Activated CD8-positive, alpha-beta T cell treated with anti-CD3 and anti-CD28 coated beads for 36 hours (primary cell): ENCODE data around the gene OGG1. TPM values are rescaled to one million over a fixed set of nuclear protein-coding genes. Genes with fewer than 3 reads are reported as not detected.

Source experiments
- ATAC-seq: fragments of 200-7000 bp; cut with Tn5 transposase; one replicate; pipeline ENCODE4 v1.10.0; 2021; ENCODE audit warnings: mild to moderate bottlenecking, moderate library complexity
- CTCF ChIA-PET: fragments of 350-600 bp; sonication (Branson Sonifier 250); formaldehyde crosslinking; loops from one replicate; lab custom pipeline; 2021; ENCODE audit warnings: antibody characterized with exemption; lab: Charles Lee
- POLR2A ChIA-PET: fragments of 350-600 bp; sonication (Branson Sonifier 250); formaldehyde crosslinking; loops from one replicate; lab custom pipeline; 2021; ENCODE audit warnings: antibody characterized with exemption; lab: Charles Lee
- DNase-seq: peaks from one replicate; pipeline ENCODE4 v3.0.0-alpha.2; 2020
- H3K27ac Mint-ChIP-seq: one replicate; pipeline ENCODE4 v1.8.0; 2021; ENCODE audit warnings: mild to moderate bottlenecking, mixed read lengths
- H3K27me3 Mint-ChIP-seq: one replicate; pipeline ENCODE4 v1.8.0; 2021; ENCODE audit warnings: mixed read lengths
- H3K36me3 Mint-ChIP-seq: one replicate; pipeline ENCODE4 v1.8.0; 2021; ENCODE audit warnings: low read depth, mixed read lengths
- H3K4me1 Mint-ChIP-seq: one replicate; pipeline ENCODE4 v1.8.0; 2021; ENCODE audit warnings: low read depth, mixed read lengths
- H3K4me3 Mint-ChIP-seq: one replicate; pipeline ENCODE4 v1.8.0; 2021; ENCODE audit warnings: mild to moderate bottlenecking, moderate library complexity, mixed read lengths
- H3K9me3 Mint-ChIP-seq: one replicate; pipeline ENCODE4 v1.8.0; 2021; ENCODE audit warnings: mixed read lengths
- CTCF ChIP-seq: fragments of 200-600 bp; IDR thresholded peaks from one replicate; pipeline ENCODE4 v1.8.0; 2022; ENCODE audit warnings: antibody characterized with exemption, mild to moderate bottlenecking
- intact Hi-C: fragments of 100-400 bp; cut with micrococcal nuclease; formaldehyde crosslinking; loops from one replicate; pipeline ENCODE4 v1.10.0; 2022
- total RNA-seq, 2 experiments: library from RNA; stranded (reverse); gene quantifications; one replicate each; pipeline ENCODE4 v1.2.3, GENCODE V29; 2021

Gene OGG1
- total RNA-seq, 2 experiments from 2014 or later = 32.4 to 39.3 TPM

GRCh38 chr3:9804996-9805395 is 55.2 kb downstream of the OGG1 start:
- peaks cover 62% of the 10 kb centered on the region for H3K36me3 Mint-ChIP-seq
- no peak overlapping the region for H3K4me3 Mint-ChIP-seq
- DNase-seq (no peak), ATAC-seq (no peak)
- intact Hi-C loops = no loop called here
- no peak for TF ChIP-seq CTCF
- H3K9me3 Mint-ChIP-seq = no peaks in the 10 kb centered on the region
- peak overlapping the region; percentile 38 for H3K27ac Mint-ChIP-seq
- ChIA-PET POLR2A (interaction anchor here (0.9 to 4.0 kb wide), 5 partner anchors 9 to 54 kb away, joined by 5 to 28 read pairs (median 6); partner anchors contain the start of genes ARPC4 and TADA3), CTCF (interaction anchor here (0.9 to 1.5 kb wide), 5 partner anchors 11 to 126 kb away, joined by 3 to 4 read pairs (median 3); partner anchors contain the start of gene OGG1)
- no peaks in the 10 kb centered on the region for H3K27me3 Mint-ChIP-seq
- H3K4me1 Mint-ChIP-seq = peaks cover 39% of the 10 kb centered on the region

GRCh38 chr3:9806137-9806536 is 56.4 kb downstream of the OGG1 start:
- no peak overlapping the region for H3K4me3 Mint-ChIP-seq
- ATAC-seq = no peak
- H3K9me3 Mint-ChIP-seq = no peaks in the 10 kb centered on the region
- no peak for TF ChIP-seq CTCF
- POLR2A ChIA-PET = interaction anchor here (0.8 to 4.0 kb wide), 4 partner anchors 9 to 25 kb away, joined by 3 to 28 read pairs (median 5); partner anchors contain the start of genes ARPC4 and TADA3
- peaks cover 63% of the 10 kb centered on the region for H3K36me3 Mint-ChIP-seq
- DNase-seq = no peak
- H3K4me1 Mint-ChIP-seq = peaks cover 44% of the 10 kb centered on the region
- H3K27me3 Mint-ChIP-seq = no peaks in the 10 kb centered on the region
- intact Hi-C loops = no loop called here
- CTCF ChIA-PET = interaction anchor here (1.5 to 3.2 kb wide), 3 partner anchors 17 to 78 kb away, joined by 3 to 12 read pairs (median 3); no protein-coding TSS in a partner anchor
- no peak overlapping the region for H3K27ac Mint-ChIP-seq

Other genes with a start within 250 kb of the OGG1 start
- not detected for gene LHFPL4, start 196.1 kb upstream of the OGG1 start, total RNA-seq
- gene MTMR14, start 100.4 kb upstream of the OGG1 start, total RNA-seq = 10 to 100 TPM; 27.9 to 33.4 TPM
- not detected for gene CPNE9, start 46.1 kb upstream of the OGG1 start, total RNA-seq
- 10 to 100 TPM; 28.2 to 32.3 TPM for gene BRPF1, start 18.2 kb upstream of the OGG1 start, total RNA-seq
- 10 to 100 TPM; 41.7 to 45.7 TPM for gene CAMK1, start 20.0 kb downstream of the OGG1 start, total RNA-seq
- 10 to 100 TPM; 57.5 to 58.3 TPM for gene TADA3, start 42.5 kb downstream of the OGG1 start, total RNA-seq
- gene ARPC4, start 43.1 kb downstream of the OGG1 start, total RNA-seq = 100 to 1,000 TPM; 205 to 208 TPM
- 10 to 100 TPM; 52.4 to 61.1 TPM for gene TTLL3, start 60.3 kb downstream of the OGG1 start, total RNA-seq
- gene RPUSD3, start 94.1 kb downstream of the OGG1 start, total RNA-seq = 10 to 100 TPM; 78.8 to 83.5 TPM
- not detected for gene CIDEC, start 130.3 kb downstream of the OGG1 start, total RNA-seq
- gene JAGN1, start 140.7 kb downstream of the OGG1 start, total RNA-seq = 10 to 100 TPM; 29.7 to 30.3 TPM
- gene IL17RE, start 152.9 kb downstream of the OGG1 start, total RNA-seq = 1 to 10 TPM; 1.2 to 1.7 TPM
- under 1 TPM; 0.22 to 0.32 TPM for gene IL17RC, start 167.1 kb downstream of the OGG1 start, total RNA-seq
- 10 to 100 TPM in 1 of 2 experiments, 1 to 10 TPM in 1; 9.4 to 13.0 TPM for gene CRELD1, start 183.9 kb downstream of the OGG1 start, total RNA-seq
- 1 to 10 TPM; 5.6 to 5.7 TPM for gene PRRT3, start 202.5 kb downstream of the OGG1 start, total RNA-seq
- 10 to 100 TPM; 35.2 to 37.9 TPM for gene EMC3, start 236.9 kb downstream of the OGG1 start, total RNA-seq